ENCODE results near the gene DQX1. TPM values are rescaled to one million over a fixed set of nuclear protein-coding genes. Genes with fewer than 3 reads are reported as not detected.

Gene DQX1
- total and polyA plus RNA-seq, 9 of the 15 experiments (the other 6 are each of a cell fraction or from before 2014, with no cell fraction given): 0.04 to 0.38 (median 0.18) TPM; not detected in 1

DNA sequence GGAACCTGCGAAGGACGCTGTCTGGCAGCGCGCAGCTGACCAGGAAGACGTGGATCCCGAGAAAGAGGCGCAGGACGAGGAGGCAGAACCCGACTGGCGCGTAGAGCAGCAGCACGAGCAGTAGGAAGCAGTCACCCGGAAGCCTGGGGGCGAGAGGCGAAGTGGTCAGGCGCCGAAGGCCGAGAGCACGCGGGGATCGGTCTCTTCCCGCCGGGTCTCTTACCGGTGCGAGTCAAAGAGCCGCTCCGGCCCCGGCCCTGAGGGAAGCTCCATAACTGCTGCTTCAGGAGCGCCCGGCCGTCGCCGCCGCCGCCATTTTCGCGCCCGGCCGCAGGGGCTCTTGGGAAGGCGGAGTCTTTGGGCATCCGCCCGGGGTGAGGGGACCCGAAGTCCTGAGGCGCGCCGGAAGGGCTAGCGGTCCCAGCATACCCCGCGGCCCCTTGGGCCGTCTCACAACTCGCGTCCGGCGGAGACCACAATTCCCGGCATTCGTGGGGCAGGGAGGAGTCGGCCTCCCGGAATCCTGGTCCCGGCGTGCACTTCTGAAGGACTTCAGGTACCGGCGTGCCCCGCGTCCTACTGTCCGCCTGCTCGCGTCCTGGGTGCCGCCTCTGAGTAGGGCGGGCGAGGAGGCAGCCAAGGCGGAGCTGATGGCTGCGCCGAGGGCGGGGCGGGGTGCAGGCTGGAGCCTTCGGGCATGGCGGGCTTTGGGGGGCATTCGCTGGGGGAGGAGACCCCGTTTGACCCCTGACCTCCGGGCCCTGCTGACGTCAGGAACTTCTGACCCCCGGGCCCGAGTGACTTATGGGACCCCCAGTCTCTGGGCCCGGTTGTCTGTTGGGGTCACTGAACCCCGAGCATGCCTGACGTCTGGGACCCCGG lies 3.6 kb upstream of the DQX1 start, which contains the start of the genes AUP1 and HTRA2 (continued):
- TF ChIP-seq, protein P1, sequence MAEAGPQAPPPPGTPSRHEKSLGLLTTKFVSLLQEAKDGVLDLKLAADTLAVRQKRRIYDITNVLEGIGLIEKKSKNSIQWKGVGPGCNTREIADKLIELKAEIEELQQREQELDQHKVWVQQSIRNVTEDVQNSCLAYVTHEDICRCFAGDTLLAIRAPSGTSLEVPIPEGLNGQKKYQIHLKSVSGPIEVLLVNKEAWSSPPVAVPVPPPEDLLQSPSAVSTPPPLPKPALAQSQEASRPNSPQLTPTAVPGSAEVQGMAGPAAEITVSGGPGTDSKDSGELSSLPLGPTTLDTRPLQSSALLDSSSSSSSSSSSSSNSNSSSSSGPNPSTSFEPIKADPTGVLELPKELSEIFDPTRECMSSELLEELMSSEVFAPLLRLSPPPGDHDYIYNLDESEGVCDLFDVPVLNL (CRISPR knock-in tag; IDR thresholded peaks at IDR 0.05; ENCODE audit: low read depth): no peak
- TF ChIP-seq RBM14 (IDR thresholded peaks at IDR 0.05; ENCODE audit: borderline replicate concordance, insufficient read depth, low read depth, low read length): 0 out of 2 replicates have a peak, but pooled peaks have one; percentile 28
- no peak for TF ChIP-seq TRIM25 (IDR thresholded peaks at IDR 0.05; ENCODE audit: borderline replicate concordance)
- no peak for TF ChIP-seq HNRNPUL1 (IDR thresholded peaks at IDR 0.05; ENCODE audit: low read length)
- no peak for TF ChIP-seq ATF2 (CRISPR knock-in tag; IDR thresholded peaks at IDR 0.05)
- no peak for TF ChIP-seq TCF3 (CRISPR knock-in tag; IDR thresholded peaks at IDR 0.05)
- peak; percentile 74; the same call in 1 of the 2 replicates for TF ChIP-seq FOXP1 (CRISPR knock-in tag; IDR thresholded peaks at IDR 0.05)
- TF ChIP-seq SOX6 (IDR thresholded peaks at IDR 0.05): no peak; the same call in 1 of the 2 replicates
- no peak for TF ChIP-seq STAT5B (CRISPR knock-in tag; IDR thresholded peaks at IDR 0.05)
- TF ChIP-seq SNRNP70 (optimal IDR thresholded peaks at IDR 0.05; ENCODE audit: low read depth, low read length): no peak
- TF ChIP-seq CCNT2 (IDR thresholded peaks at IDR 0.05; ENCODE audit: borderline replicate concordance, extremely low read depth, insufficient read length, low read depth, low read length): peak; percentile 74
- no peak for TF ChIP-seq ZNF778 (CRISPR knock-in tag; IDR thresholded peaks at IDR 0.05)
- peak; percentile 72 for TF ChIP-seq POU5F1 (IDR thresholded peaks at IDR 0.05; ENCODE audit: borderline replicate concordance, low read depth, low read length, partially characterized antibody)
- TF ChIP-seq NR2F6 (CRISPR knock-in tag; IDR thresholded peaks at IDR 0.05): no peak
- peak in 1 of 2 experiments; percentile 82; a peak in 2 of 4 replicates for TF ChIP-seq HDAC1 (IDR thresholded peaks at IDR 0.05)
- no peak for TF ChIP-seq ZNF224 (CRISPR knock-in tag; IDR thresholded peaks at IDR 0.05)
- peak; percentile 56; the same call in 1 of the 2 replicates for TF ChIP-seq ZNF175 (CRISPR knock-in tag; IDR thresholded peaks at IDR 0.05; ENCODE audit: low read depth)
- no peak for TF ChIP-seq KDM1A (IDR thresholded peaks at IDR 0.05)
- no peak for TF ChIP-seq ZNF695 (CRISPR knock-in tag; IDR thresholded peaks at IDR 0.05)
- TF ChIP-seq, protein P2, sequence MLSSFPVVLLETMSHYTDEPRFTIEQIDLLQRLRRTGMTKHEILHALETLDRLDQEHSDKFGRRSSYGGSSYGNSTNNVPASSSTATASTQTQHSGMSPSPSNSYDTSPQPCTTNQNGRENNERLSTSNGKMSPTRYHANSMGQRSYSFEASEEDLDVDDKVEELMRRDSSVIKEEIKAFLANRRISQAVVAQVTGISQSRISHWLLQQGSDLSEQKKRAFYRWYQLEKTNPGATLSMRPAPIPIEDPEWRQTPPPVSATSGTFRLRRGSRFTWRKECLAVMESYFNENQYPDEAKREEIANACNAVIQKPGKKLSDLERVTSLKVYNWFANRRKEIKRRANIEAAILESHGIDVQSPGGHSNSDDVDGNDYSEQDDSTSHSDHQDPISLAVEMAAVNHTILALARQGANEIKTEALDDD (IDR thresholded peaks at IDR 0.05): no peak
- TF ChIP-seq EP400 (IDR thresholded peaks at IDR 0.05): peak; percentile 90
- TF ChIP-seq ELF2 (CRISPR knock-in tag; IDR thresholded peaks at IDR 0.05): peak; percentile 80
- TF ChIP-seq ZNF324 (CRISPR knock-in tag; IDR thresholded peaks at IDR 0.05): no peak
- TF ChIP-seq XRCC4 (IDR thresholded peaks at IDR 0.05; ENCODE audit: extremely low read depth, insufficient read depth, insufficient read length): no peak

All from K562 (cell line).